WTC11 (cell line): ENCODE measurements around the gene CRB1. TPM values are rescaled to one million over a fixed set of nuclear protein-coding genes. Genes with fewer than 3 reads are reported as not detected.

Experiments
- ATAC-seq: fragments of 200-7000 bp; cut with Tn5 transposase; 2 replicates; pipeline ENCODE4 v1.10.0; 2021; ENCODE audit warnings: mild to moderate bottlenecking, moderate library complexity
- CTCF ChIA-PET: fragments of 300-600 bp; sonication (Branson Sonifier 250); formaldehyde crosslinking; loops from one replicate; lab custom pipeline; 2021; ENCODE audit warnings: antibody characterized with exemption; lab: Charles Lee
- POLR2A ChIA-PET: fragments of 350-600 bp; sonication (Branson Sonifier 250); formaldehyde crosslinking; loops from one replicate; lab custom pipeline; 2021; ENCODE audit warnings: antibody characterized with exemption; lab: Charles Lee
- DNase-seq: peaks from one replicate; pipeline ENCODE4 v3.0.0; 2021; ENCODE audit warnings: low spot score
- H3K27ac Mint-ChIP-seq: 2 replicates; pipeline ENCODE4 v1.8.0; 2021; ENCODE audit warnings: mixed read lengths
- H3K27me3 Mint-ChIP-seq: 2 replicates; pipeline ENCODE4 v1.8.0; 2021; ENCODE audit warnings: low read depth, mild to moderate bottlenecking, moderate library complexity, mixed read lengths
- H3K36me3 Mint-ChIP-seq: 2 replicates; pipeline ENCODE4 v1.8.0; 2021; ENCODE audit warnings: mixed read lengths
- H3K4me1 Mint-ChIP-seq: 2 replicates; pipeline ENCODE4 v1.8.0; 2022; ENCODE audit warnings: mixed read lengths
- H3K4me3 Mint-ChIP-seq: 2 replicates; pipeline ENCODE4 v1.8.0; 2021; ENCODE audit warnings: mild to moderate bottlenecking, moderate library complexity, mixed read lengths
- H3K9me3 Mint-ChIP-seq: 2 replicates; pipeline ENCODE4 v1.8.0; 2021; ENCODE audit warnings: mixed read lengths
- ARID4B ChIP-seq: sonication (generic); formaldehyde crosslinking; IDR thresholded peaks from 2 replicates; pipeline ENCODE4 v1.8.0; 2023; ENCODE audit warnings: missing genetic modification reagents, mild to moderate bottlenecking, borderline replicate concordance
- CBFB ChIP-seq: sonication (generic); formaldehyde crosslinking; IDR thresholded peaks from 2 replicates; pipeline ENCODE4 v1.8.1; 2022; ENCODE audit warnings: mild to moderate bottlenecking, low read depth, missing genetic modification reagents
- CREB1 ChIP-seq: sonication (generic); formaldehyde crosslinking; IDR thresholded peaks from 2 replicates; pipeline ENCODE4 v1.8.0; 2023; ENCODE audit warnings: mild to moderate bottlenecking, missing genetic modification reagents
- ELF4 ChIP-seq: sonication (generic); formaldehyde crosslinking; IDR thresholded peaks from 2 replicates; pipeline ENCODE4 v1.8.1; 2022; ENCODE audit warnings: low read depth, mild to moderate bottlenecking, moderate library complexity, missing genetic modification reagents
- ESRRA ChIP-seq: sonication (generic); formaldehyde crosslinking; IDR thresholded peaks from 2 replicates; pipeline ENCODE4 v1.8.1; 2022; ENCODE audit warnings: mild to moderate bottlenecking, missing genetic modification reagents, borderline replicate concordance
- FOXK1 ChIP-seq: sonication (generic); formaldehyde crosslinking; IDR thresholded peaks from 2 replicates; pipeline ENCODE4 v1.8.0; 2022; ENCODE audit warnings: mild to moderate bottlenecking, moderate library complexity, missing genetic modification reagents
- FOXP1 ChIP-seq: sonication (generic); formaldehyde crosslinking; IDR thresholded peaks from 2 replicates; pipeline ENCODE4 v1.8.0; 2022; ENCODE audit warnings: missing genetic modification reagents, mild to moderate bottlenecking, moderate library complexity, borderline replicate concordance
- GABPB1 ChIP-seq: sonication (generic); formaldehyde crosslinking; IDR thresholded peaks from 2 replicates; pipeline ENCODE4 v1.8.1; 2023; ENCODE audit warnings: mild to moderate bottlenecking, missing genetic modification reagents
- HMGXB4 ChIP-seq: sonication (generic); formaldehyde crosslinking; IDR thresholded peaks from 2 replicates; pipeline ENCODE4 v1.8.1; 2023; ENCODE audit warnings: mild to moderate bottlenecking, moderate library complexity, missing genetic modification reagents
- JUN ChIP-seq: sonication (generic); formaldehyde crosslinking; IDR thresholded peaks from 2 replicates; pipeline ENCODE4 v1.8.0; 2023; ENCODE audit warnings: mild to moderate bottlenecking, missing genetic modification reagents
- KAT7 ChIP-seq: sonication (generic); formaldehyde crosslinking; IDR thresholded peaks from 2 replicates; pipeline ENCODE4 v1.8.1; 2023; ENCODE audit warnings: missing genetic modification reagents, mild to moderate bottlenecking, borderline replicate concordance
- RELA ChIP-seq: sonication (generic); formaldehyde crosslinking; IDR thresholded peaks from 2 replicates; pipeline ENCODE4 v1.8.1; 2022; ENCODE audit warnings: missing genetic modification reagents, mild to moderate bottlenecking, borderline replicate concordance
- SMAD3 ChIP-seq: sonication (generic); formaldehyde crosslinking; IDR thresholded peaks from 2 replicates; pipeline ENCODE4 v1.8.0; 2022; ENCODE audit warnings: missing genetic modification reagents, mild to moderate bottlenecking, borderline replicate concordance
- TEAD4 ChIP-seq: sonication (generic); formaldehyde crosslinking; IDR thresholded peaks from 2 replicates; pipeline ENCODE4 v1.8.0; 2022; ENCODE audit warnings: mild to moderate bottlenecking, missing genetic modification reagents
- ZNF263 ChIP-seq: sonication (generic); formaldehyde crosslinking; IDR thresholded peaks from 2 replicates; pipeline ENCODE4 v1.8.1; 2022; ENCODE audit warnings: low read depth, mild to moderate bottlenecking, moderate library complexity, missing genetic modification reagents
- ZNF423 ChIP-seq: fragments of 250-450 bp; sonication (Bioruptor Pico); IDR thresholded peaks from 2 replicates; pipeline ENCODE4 v2.1.2; 2022; ENCODE audit warnings: mild to moderate bottlenecking, moderate library complexity
- ZSCAN18 ChIP-seq: fragments of 250-450 bp; sonication (Bioruptor Pico); IDR thresholded peaks from 2 replicates; pipeline ENCODE4 v2.1.2; 2022; ENCODE audit warnings: mild to moderate bottlenecking, moderate library complexity
- total RNA-seq: library from RNA; stranded (reverse); gene quantifications from 3 replicates; pipeline ENCODE4 v1.2.3, GENCODE V29; 2021
- TF ChIP-seq, protein P1 (sequence below): sonication (generic); formaldehyde crosslinking; IDR thresholded peaks from 2 replicates; pipeline ENCODE4 v1.8.0; 2022; ENCODE audit warnings: mild to moderate bottlenecking, missing genetic modification reagents
- TF ChIP-seq, protein P2 (sequence below): fragments of 250-450 bp; sonication (Bioruptor Pico); IDR thresholded peaks from 2 replicates; pipeline ENCODE4 v1.9.0; 2021; ENCODE audit warnings: mild to moderate bottlenecking
- TF ChIP-seq, protein P3 (sequence below): sonication (generic); formaldehyde crosslinking; IDR thresholded peaks from 2 replicates; pipeline ENCODE4 v1.8.1; 2022; ENCODE audit warnings: mild to moderate bottlenecking, missing genetic modification reagents, moderate library complexity, borderline replicate concordance

The CRB1 gene
- total RNA-seq, 1 experiment from 2014 or later, result 0.11 TPM

DNA sequence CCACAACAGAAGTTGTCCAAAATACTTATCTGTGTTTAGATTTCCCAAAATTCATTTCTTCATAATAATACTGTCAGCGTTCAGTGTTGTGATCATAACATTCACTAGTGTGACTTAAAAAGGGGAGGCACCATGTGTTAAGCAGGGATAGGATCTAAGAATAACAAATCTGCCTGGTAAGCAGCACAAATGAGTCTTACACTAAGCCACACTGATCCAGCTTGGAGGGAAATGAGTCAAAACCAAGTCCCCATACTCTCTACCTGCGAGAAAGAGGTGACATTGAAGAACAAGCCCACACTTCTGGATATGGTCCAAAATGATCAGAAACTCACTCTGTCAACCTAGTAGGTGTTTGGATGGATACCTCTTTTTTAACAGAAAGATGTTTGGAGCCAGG is 145.5 kb downstream of the CRB1 start:
- no peaks in the 10 kb centered on the region for H3K36me3 Mint-ChIP-seq
- no peak for ATAC-seq
- no peaks in the 10 kb centered on the region for H3K4me1 Mint-ChIP-seq
- POLR2A ChIA-PET, result no interaction called here
- CTCF ChIA-PET, result interaction anchor here (1.6 kb wide), 1 partner anchor 13 kb away, joined by 4 read pairs; no protein-coding TSS in a partner anchor
- H3K4me3 Mint-ChIP-seq, result no peak overlapping the region
- H3K27me3 Mint-ChIP-seq, result no peaks in the 10 kb centered on the region
- TF ChIP-seq ZSCAN18 (CRISPR knock-in tag) (no peak), JUN (CRISPR knock-in tag) (no peak), CBFB (CRISPR knock-in tag) (no peak), CREB1 (CRISPR knock-in tag) (no peak), ZNF263 (no peak), FOXP1 (CRISPR knock-in tag) (no peak)
- TF ChIP-seq, all 79 proteins: peak for 0
- no peak for DNase-seq
- no peaks in the 10 kb centered on the region for H3K9me3 Mint-ChIP-seq
- no peak overlapping the region for H3K27ac Mint-ChIP-seq

GRCh38 chr1:197415221-197415620 is 147.2 kb downstream of the CRB1 start:
- Mint-ChIP-seq H3K27ac (no peak overlapping the region), H3K9me3 (no peaks in the 10 kb centered on the region), H3K4me1 (no peaks in the 10 kb centered on the region), H3K36me3 (no peaks in the 10 kb centered on the region), H3K27me3 (no peaks in the 10 kb centered on the region), H3K4me3 (no peak overlapping the region)
- no peak for ATAC-seq
- ChIA-PET POLR2A (interaction anchor here (0.7 kb wide), 1 partner anchor 56 kb away, joined by 3 read pairs; no protein-coding TSS in a partner anchor), CTCF (interaction anchor here (0.8 kb wide), 1 partner anchor 15 kb away, joined by 3 read pairs; no protein-coding TSS in a partner anchor)
- no peak for DNase-seq
- TF ChIP-seq ZNF423 (CRISPR knock-in tag) (no peak), RELA (no peak), ESRRA (CRISPR knock-in tag) (no peak), GABPB1 (CRISPR knock-in tag) (no peak), ELF4 (CRISPR knock-in tag) (no peak), CBFB (CRISPR knock-in tag) (no peak), KAT7 (CRISPR knock-in tag) (no peak), TEAD4 (CRISPR knock-in tag) (no peak), ARID4B (no peak), HMGXB4 (CRISPR knock-in tag) (no peak), FOXK1 (CRISPR knock-in tag) (no peak), SMAD3 (CRISPR knock-in tag) (no peak)
- TF ChIP-seq, protein P1, sequence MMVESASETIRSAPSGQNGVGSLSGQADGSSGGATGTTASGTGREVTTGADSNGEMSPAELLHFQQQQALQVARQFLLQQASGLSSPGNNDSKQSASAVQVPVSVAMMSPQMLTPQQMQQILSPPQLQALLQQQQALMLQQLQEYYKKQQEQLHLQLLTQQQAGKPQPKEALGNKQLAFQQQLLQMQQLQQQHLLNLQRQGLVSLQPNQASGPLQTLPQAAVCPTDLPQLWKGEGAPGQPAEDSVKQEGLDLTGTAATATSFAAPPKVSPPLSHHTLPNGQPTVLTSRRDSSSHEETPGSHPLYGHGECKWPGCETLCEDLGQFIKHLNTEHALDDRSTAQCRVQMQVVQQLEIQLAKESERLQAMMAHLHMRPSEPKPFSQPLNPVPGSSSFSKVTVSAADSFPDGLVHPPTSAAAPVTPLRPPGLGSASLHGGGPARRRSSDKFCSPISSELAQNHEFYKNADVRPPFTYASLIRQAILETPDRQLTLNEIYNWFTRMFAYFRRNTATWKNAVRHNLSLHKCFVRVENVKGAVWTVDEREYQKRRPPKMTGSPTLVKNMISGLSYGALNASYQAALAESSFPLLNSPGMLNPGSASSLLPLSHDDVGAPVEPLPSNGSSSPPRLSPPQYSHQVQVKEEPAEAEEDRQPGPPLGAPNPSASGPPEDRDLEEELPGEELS, result no peak
- TF ChIP-seq, protein P2, sequence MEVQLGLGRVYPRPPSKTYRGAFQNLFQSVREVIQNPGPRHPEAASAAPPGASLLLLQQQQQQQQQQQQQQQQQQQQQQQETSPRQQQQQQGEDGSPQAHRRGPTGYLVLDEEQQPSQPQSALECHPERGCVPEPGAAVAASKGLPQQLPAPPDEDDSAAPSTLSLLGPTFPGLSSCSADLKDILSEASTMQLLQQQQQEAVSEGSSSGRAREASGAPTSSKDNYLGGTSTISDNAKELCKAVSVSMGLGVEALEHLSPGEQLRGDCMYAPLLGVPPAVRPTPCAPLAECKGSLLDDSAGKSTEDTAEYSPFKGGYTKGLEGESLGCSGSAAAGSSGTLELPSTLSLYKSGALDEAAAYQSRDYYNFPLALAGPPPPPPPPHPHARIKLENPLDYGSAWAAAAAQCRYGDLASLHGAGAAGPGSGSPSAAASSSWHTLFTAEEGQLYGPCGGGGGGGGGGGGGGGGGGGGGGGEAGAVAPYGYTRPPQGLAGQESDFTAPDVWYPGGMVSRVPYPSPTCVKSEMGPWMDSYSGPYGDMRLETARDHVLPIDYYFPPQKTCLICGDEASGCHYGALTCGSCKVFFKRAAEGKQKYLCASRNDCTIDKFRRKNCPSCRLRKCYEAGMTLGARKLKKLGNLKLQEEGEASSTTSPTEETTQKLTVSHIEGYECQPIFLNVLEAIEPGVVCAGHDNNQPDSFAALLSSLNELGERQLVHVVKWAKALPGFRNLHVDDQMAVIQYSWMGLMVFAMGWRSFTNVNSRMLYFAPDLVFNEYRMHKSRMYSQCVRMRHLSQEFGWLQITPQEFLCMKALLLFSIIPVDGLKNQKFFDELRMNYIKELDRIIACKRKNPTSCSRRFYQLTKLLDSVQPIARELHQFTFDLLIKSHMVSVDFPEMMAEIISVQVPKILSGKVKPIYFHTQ (CRISPR knock-in tag), result no peak
- TF ChIP-seq, protein P3, sequence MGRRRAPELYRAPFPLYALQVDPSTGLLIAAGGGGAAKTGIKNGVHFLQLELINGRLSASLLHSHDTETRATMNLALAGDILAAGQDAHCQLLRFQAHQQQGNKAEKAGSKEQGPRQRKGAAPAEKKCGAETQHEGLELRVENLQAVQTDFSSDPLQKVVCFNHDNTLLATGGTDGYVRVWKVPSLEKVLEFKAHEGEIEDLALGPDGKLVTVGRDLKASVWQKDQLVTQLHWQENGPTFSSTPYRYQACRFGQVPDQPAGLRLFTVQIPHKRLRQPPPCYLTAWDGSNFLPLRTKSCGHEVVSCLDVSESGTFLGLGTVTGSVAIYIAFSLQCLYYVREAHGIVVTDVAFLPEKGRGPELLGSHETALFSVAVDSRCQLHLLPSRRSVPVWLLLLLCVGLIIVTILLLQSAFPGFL (CRISPR knock-in tag), result no peak
